Activated T-cell treated with anti-CD3 and anti-CD28 coated beads, Interleukin-2, amount 50 U/mL, for 4 hours (primary cell): ENCODE results near the gene CRYZ. TPM values are rescaled to one million over a fixed set of nuclear protein-coding genes. Genes with fewer than 3 reads are reported as not detected.
"Not testable (repeated sequence)": the region's sequence is repeated elsewhere in the genome, so short reads cannot be mapped to it uniquely, and the experiment has no call there.

ENCODE experiments used
- ATAC-seq, 2 donors: fragments of 200-7000 bp; cut with Tn5 transposase; one replicate each; pipeline ENCODE4 v1.10.0; 2021
- DNase-seq: peaks from one replicate; pipeline ENCODE4 v3.0.0-alpha.2; 2020
- H3K27me3 Mint-ChIP-seq: one replicate; pipeline ENCODE4 v1.8.0; 2021; ENCODE audit warnings: low read depth, mixed read lengths
- H3K36me3 Mint-ChIP-seq: one replicate; pipeline ENCODE4 v1.8.0; 2022; ENCODE audit warnings: mixed read lengths; ENCODE audit not compliant: insufficient read depth
- H3K4me1 Mint-ChIP-seq: one replicate; pipeline ENCODE4 v1.8.0; 2021; ENCODE audit warnings: low read depth, mixed read lengths
- H3K4me3 Mint-ChIP-seq: one replicate; pipeline ENCODE4 v1.8.0; 2021; ENCODE audit warnings: mild to moderate bottlenecking, moderate library complexity, mixed read lengths
- H3K9me3 Mint-ChIP-seq: one replicate; pipeline ENCODE4 v1.8.0; 2021; ENCODE audit warnings: mixed read lengths
- total RNA-seq, 3 donors: library from RNA; stranded (reverse); gene quantifications; one replicate each; pipeline ENCODE4 v1.2.1, GENCODE V29; 2021

CRYZ gene
- total RNA-seq, result 10 to 100 TPM in 1 of 3 donors, 1 to 10 TPM in 2; 6.9 to 12.3 (median 7.9) TPM

DNA sequence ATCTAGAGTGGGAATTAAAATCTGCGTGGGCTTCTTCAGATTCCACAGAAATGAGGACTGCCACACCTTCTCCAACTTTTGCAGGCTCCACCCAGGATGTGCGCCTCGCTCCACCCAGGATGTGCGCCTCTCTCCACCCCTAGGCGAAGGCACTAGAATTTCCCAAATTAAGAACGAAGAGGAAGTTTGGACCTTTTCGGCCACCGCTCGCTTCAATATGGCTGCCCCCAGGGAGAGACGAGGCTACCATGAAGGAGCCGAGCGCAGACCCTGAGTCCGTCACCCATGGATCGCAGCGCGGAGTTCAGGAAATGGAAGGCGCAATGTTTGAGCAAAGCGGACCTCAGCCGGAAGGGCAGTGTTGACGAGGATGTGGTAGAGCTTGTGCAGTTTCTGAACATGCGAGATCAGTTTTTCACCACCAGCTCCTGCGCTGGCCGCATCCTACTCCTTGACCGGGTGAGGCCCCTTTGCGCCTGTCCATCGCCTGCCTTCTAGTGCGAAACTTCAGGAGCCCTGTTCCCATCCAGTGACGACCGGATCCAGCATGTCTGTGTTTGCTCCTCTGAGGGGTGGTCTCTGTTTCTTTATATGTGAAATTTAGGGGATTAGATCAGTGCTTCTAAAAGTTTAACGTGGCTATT is at the start of gene CRYZ, which contains the start of gene TYW3:
CRYZ (minus strand) TSS at position 91 of the 644 bp plus-strand sequence. CDS start 8,229 bp downstream, outside the sequence.
TYW3 (plus strand) TSS at position 193 of the 644 bp plus-strand sequence; CDS start at position 286, 93 bp downstream.
- peak; percentile 86 to 93 for ATAC-seq
- Mint-ChIP-seq H3K4me3 (peak within 1 kb of the TSS; percentile 95), H3K4me1 (peaks cover 44% of the 10 kb centered on the region), H3K9me3 (no peaks in the 10 kb centered on the region), H3K27me3 (no peaks in the 10 kb centered on the region), H3K36me3 (peaks cover 25% of the 10 kb centered on the region)
- DNase-seq, result peak; percentile 72

DNA sequence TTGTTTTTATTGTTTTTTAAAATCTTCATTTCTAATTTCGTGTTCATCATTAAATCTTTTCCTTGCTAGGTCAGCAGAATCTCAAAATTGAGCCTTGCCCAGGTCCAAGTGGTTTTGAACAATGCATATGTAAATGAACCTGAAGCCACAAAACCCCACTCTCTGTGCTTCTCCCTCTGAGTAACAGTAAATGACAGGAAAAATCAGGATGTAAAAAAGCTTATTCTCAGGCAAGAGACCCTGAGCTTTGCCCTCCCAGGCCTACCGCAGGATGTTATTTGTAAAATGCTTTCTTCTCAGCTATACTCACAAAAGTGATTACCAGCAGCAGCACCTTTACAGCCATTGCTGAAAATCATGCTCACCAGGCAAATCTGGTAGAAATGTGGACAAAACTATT is 47.7 kb upstream of the CRYZ start:
- ATAC-seq (no peak), DNase-seq (no peak)
- no peaks in the 10 kb centered on the region for H3K4me1 Mint-ChIP-seq
- no peaks in the 10 kb centered on the region for H3K9me3 Mint-ChIP-seq
- no peaks in the 10 kb centered on the region for H3K36me3 Mint-ChIP-seq
- no peak overlapping the region for H3K4me3 Mint-ChIP-seq
- H3K27me3 Mint-ChIP-seq, result peaks cover 11% of the 10 kb centered on the region

GRCh38 chr1:74779750-74780149 is 46.9 kb upstream of the CRYZ start:
- H3K4me3 Mint-ChIP-seq, result no peak overlapping the region
- H3K27me3 Mint-ChIP-seq, result peaks cover 11% of the 10 kb centered on the region
- DNase-seq (no peak), ATAC-seq (no peak)
- no peaks in the 10 kb centered on the region for H3K36me3 Mint-ChIP-seq
- no peaks in the 10 kb centered on the region for H3K4me1 Mint-ChIP-seq
- no peaks in the 10 kb centered on the region for H3K9me3 Mint-ChIP-seq

GRCh38 chr1:74777525-74777924 is 44.7 kb upstream of the CRYZ start:
- H3K4me3 Mint-ChIP-seq, result no peak overlapping the region
- no peaks in the 10 kb centered on the region for H3K36me3 Mint-ChIP-seq
- H3K27me3 Mint-ChIP-seq, result peaks cover 18% of the 10 kb centered on the region
- no peaks in the 10 kb centered on the region for H3K4me1 Mint-ChIP-seq
- no peaks in the 10 kb centered on the region for H3K9me3 Mint-ChIP-seq
- ATAC-seq (no peak), DNase-seq (no peak)

GRCh38 chr1:74775735-74776134 is 42.9 kb upstream of the CRYZ start:
- Mint-ChIP-seq H3K36me3 (no peaks in the 10 kb centered on the region), H3K4me1 (no peaks in the 10 kb centered on the region), H3K9me3 (no peaks in the 10 kb centered on the region), H3K27me3 (peaks cover 19% of the 10 kb centered on the region), H3K4me3 (no peak overlapping the region)
- ATAC-seq (no peak), DNase-seq (no peak)

- ATAC-seq, result no peak
- peaks cover 17% of the 10 kb centered on the region for H3K27me3 Mint-ChIP-seq
These were observed 40.7 kb upstream of the CRYZ start for GRCh38 chr1:74773582-74773981.

GRCh38 chr1:74772945-74773344 is 40.1 kb upstream of the CRYZ start:
- no peaks in the 10 kb centered on the region for H3K9me3 Mint-ChIP-seq
- peaks cover 12% of the 10 kb centered on the region for H3K27me3 Mint-ChIP-seq
- DNase-seq, result no peak
- no peak overlapping the region for H3K4me3 Mint-ChIP-seq
- H3K36me3 Mint-ChIP-seq, result no peaks in the 10 kb centered on the region
- H3K4me1 Mint-ChIP-seq, result no peaks in the 10 kb centered on the region
- no peak for ATAC-seq

More at GRCh38 chr1:74773582-74773981, 40.7 kb upstream of the CRYZ start:
- DNase-seq, result no peak
- H3K4me1 Mint-ChIP-seq, result no peaks in the 10 kb centered on the region
- no peak overlapping the region for H3K4me3 Mint-ChIP-seq
- H3K9me3 Mint-ChIP-seq, result no peaks in the 10 kb centered on the region
- no peaks in the 10 kb centered on the region for H3K36me3 Mint-ChIP-seq

GRCh38 chr1:74771913-74772515 is 39.2 kb upstream of the CRYZ start:
- ATAC-seq (peak in 1 of 2 donors; percentile 56), DNase-seq (no peak)
- Mint-ChIP-seq H3K9me3 (no peaks in the 10 kb centered on the region), H3K27me3 (peaks cover 12% of the 10 kb centered on the region), H3K36me3 (no peaks in the 10 kb centered on the region), H3K4me3 (no peak overlapping the region), H3K4me1 (no peaks in the 10 kb centered on the region)

DNA sequence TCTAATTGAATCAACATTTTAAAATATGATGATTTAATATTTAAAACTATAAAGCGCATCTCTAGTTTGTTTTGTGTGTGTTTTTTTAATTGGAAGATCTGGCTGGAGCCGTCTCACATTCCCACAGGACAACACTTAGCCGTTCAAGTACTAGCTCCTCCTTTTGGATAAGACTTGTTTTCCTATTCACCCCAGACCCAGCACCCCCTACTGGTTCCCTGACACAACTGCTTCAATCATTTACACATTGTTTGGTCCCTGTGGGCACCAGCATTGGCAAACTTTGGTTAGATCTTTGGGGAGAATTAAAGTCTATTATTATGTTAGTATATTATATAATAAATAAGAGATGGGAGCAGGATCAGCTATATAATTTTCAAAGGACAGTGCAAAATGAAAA is 34.6 kb upstream of the CRYZ start:
- Mint-ChIP-seq H3K9me3 (no peaks in the 10 kb centered on the region), H3K4me1 (peaks cover 12% of the 10 kb centered on the region), H3K4me3 (no peak overlapping the region), H3K27me3 (peaks cover 2% of the 10 kb centered on the region), H3K36me3 (peaks cover 14% of the 10 kb centered on the region)
- ATAC-seq, result no peak
- DNase-seq, result no peak

- Mint-ChIP-seq H3K9me3 (no peaks in the 10 kb centered on the region), H3K27me3 (no peaks in the 10 kb centered on the region), H3K36me3 (peaks cover 20% of the 10 kb centered on the region), H3K4me1 (peaks cover 16% of the 10 kb centered on the region), H3K4me3 (no peak overlapping the region)
- DNase-seq, result no peak
- ATAC-seq, result no peak
These were observed 33.7 kb upstream of the CRYZ start for GRCh38 chr1:74766579-74766978.

GRCh38 chr1:74763807-74764206 is 31.0 kb upstream of the CRYZ start:
- Mint-ChIP-seq H3K9me3 (no peaks in the 10 kb centered on the region), H3K36me3 (peaks cover 34% of the 10 kb centered on the region)

GRCh38 chr1:74756650-74757049 is 23.8 kb upstream of the CRYZ start:
- DNase-seq, H3K4me3 Mint-ChIP-seq, H3K4me1 Mint-ChIP-seq, ATAC-seq, H3K9me3 Mint-ChIP-seq, H3K27me3 Mint-ChIP-seq: not testable (repeated sequence)
- peaks cover 73% of the 10 kb centered on the region for H3K36me3 Mint-ChIP-seq

More at GRCh38 chr1:74763807-74764206, 31.0 kb upstream of the CRYZ start:
- ATAC-seq (peak; percentile 88 to 90), DNase-seq (no peak)
- H3K4me3 Mint-ChIP-seq, result no peak overlapping the region
- no peaks in the 10 kb centered on the region for H3K27me3 Mint-ChIP-seq
- H3K4me1 Mint-ChIP-seq, result peaks cover 20% of the 10 kb centered on the region

DNA sequence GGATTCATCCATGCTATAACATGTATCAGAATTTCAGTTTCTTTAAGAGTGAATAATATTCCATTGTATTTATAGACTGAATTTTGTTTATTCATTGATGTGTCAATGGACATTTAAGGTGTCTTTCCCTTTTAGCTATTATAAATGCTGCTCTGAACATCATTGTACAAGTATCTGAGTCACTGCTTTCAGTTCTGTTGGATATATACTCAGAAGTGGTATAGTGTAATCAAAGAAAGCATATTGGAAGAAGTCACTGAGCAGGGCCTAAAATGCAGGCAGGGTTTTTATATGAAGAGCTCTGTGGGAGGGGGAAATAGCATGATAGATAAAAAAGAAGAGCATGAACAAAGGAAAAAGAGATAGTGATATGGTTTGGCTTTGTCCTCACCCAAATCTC is 22.6 kb upstream of the CRYZ start:
- DNase-seq (no peak), ATAC-seq (peak in 1 of 2 donors; percentile 56)
- H3K27me3 Mint-ChIP-seq, result no peaks in the 10 kb centered on the region
- H3K4me1 Mint-ChIP-seq, result peaks cover 5% of the 10 kb centered on the region
- no peak overlapping the region for H3K4me3 Mint-ChIP-seq
- H3K9me3 Mint-ChIP-seq, result peaks cover 7% of the 10 kb centered on the region
- H3K36me3 Mint-ChIP-seq, result peaks cover 67% of the 10 kb centered on the region

DNA sequence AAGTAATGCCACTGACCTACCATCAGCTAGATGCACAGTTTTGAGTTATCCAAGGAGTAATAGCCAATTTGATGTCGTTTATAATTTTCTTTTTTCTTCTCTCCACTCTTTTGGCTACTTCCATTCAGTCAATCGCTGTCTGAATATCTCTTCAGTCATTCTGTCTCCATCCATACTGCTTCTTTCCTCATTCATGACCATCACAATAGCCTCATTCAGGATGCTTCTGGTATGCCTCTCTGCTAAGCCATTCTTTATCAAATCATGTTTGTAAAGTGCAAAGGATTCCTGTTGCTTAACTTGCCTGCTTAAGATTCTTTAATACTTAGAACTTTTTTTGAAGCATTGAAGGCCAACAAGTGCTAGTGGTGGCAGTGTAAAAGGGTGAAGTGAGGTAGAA is 20.3 kb upstream of the CRYZ start:
- H3K4me3 Mint-ChIP-seq, result no peak overlapping the region
- H3K27me3 Mint-ChIP-seq, result no peaks in the 10 kb centered on the region
- peaks cover 7% of the 10 kb centered on the region for H3K9me3 Mint-ChIP-seq

GRCh38 chr1:74748960-74749359 is 16.1 kb upstream of the CRYZ start:
- H3K9me3 Mint-ChIP-seq, result peaks cover 3% of the 10 kb centered on the region
- H3K36me3 Mint-ChIP-seq, result peaks cover 65% of the 10 kb centered on the region
- no peak for ATAC-seq
- no peaks in the 10 kb centered on the region for H3K4me1 Mint-ChIP-seq
- DNase-seq, result no peak
- no peaks in the 10 kb centered on the region for H3K27me3 Mint-ChIP-seq
- H3K4me3 Mint-ChIP-seq, result no peak overlapping the region

More for the DNA sequence above, 20.3 kb upstream of the CRYZ start:
- Mint-ChIP-seq H3K4me1 (peaks cover 5% of the 10 kb centered on the region), H3K36me3 (peaks cover 71% of the 10 kb centered on the region)
- no peak for DNase-seq
- no peak for ATAC-seq
